Stomach smooth muscle (tissue), 2 donors: ENCODE results near the gene MTHFS.
"Not testable (repeated sequence)": the region's sequence is repeated elsewhere in the genome, so short reads cannot be mapped to it uniquely, and the experiment has no call there.

ENCODE experiments used
- H3K27ac ChIP-seq: one replicate; pipeline ENCODE4 v1.7.0; 2013; ENCODE audit warnings: mild to moderate bottlenecking, low read length, inconsistent platforms
- H3K27me3 ChIP-seq, 2 donors: one replicate each; pipeline ENCODE4 v1.7.0; 2013; ENCODE audit warnings: low read length in 2 of 2; ENCODE audit not compliant: insufficient read depth in 2 of 2, control insufficient read depth in 1 of 2
- H3K36me3 ChIP-seq, 2 donors: one replicate each; pipeline ENCODE4 v1.7.0; 2013; ENCODE audit warnings: low read length in 2 of 2; ENCODE audit not compliant: control insufficient read depth in 2 of 2, insufficient read depth in 2 of 2
- H3K4me1 ChIP-seq: one replicate; pipeline ENCODE4 v1.7.0; 2013; ENCODE audit warnings: low read length; ENCODE audit not compliant: control insufficient read depth, insufficient read depth
- H3K4me3 ChIP-seq, 2 donors: one replicate each; pipeline ENCODE4 v1.7.0; 2013; ENCODE audit warnings: low read length in 2 of 2
- H3K9ac ChIP-seq, 2 donors: one replicate each; pipeline ENCODE4 v1.7.0; 2013; ENCODE audit warnings: low read length in 2 of 2, mild to moderate bottlenecking in 1 of 2
- H3K9me3 ChIP-seq, 2 donors: one replicate each; pipeline ENCODE4 v1.7.0; 2013; ENCODE audit warnings: low read length in 2 of 2; ENCODE audit not compliant: control insufficient read depth in 2 of 2
- donor health status: healthy.
- donor health status: Pancreatic carcinoma.

MTHFS gene

GRCh38 chr15:79915776-79916501 is 19.1 kb upstream of the MTHFS start:
- H3K9ac ChIP-seq, H3K27ac ChIP-seq, H3K27me3 ChIP-seq, H3K4me1 ChIP-seq, H3K4me3 ChIP-seq, H3K36me3 ChIP-seq: not testable (repeated sequence)
- H3K9me3 ChIP-seq = peaks cover 15 to 30% of the 10 kb centered on the region in 2 donors

DNA sequence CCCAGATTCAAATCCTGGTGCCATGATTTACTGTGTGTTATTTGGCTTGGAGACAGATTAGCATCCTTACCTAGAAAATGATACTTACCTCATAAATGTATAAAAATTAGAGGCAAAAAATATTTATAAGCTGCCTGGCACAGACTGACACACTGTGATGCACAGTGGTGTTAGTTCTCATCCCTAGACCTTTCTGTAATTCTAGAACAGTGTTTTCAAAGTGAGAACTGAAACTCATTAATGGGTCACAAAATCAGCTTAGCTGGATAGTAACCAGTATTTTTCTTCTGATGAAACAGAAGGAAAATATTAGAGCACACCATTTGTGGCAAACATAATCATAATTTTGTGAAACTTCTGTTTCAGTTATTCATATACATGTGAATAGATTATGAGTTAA is 17.9 kb upstream of the MTHFS start:
- Histone ChIP-seq H3K9ac (no peak overlapping the region), H3K27ac (no peak overlapping the region), H3K4me3 (no peak overlapping the region), H3K4me1 (no peaks in the 10 kb centered on the region), H3K9me3 (peaks cover 14 to 25% of the 10 kb centered on the region in 2 donors), H3K27me3 (no peaks in the 10 kb centered on the region), H3K36me3 (no peaks in the 10 kb centered on the region)

DNA sequence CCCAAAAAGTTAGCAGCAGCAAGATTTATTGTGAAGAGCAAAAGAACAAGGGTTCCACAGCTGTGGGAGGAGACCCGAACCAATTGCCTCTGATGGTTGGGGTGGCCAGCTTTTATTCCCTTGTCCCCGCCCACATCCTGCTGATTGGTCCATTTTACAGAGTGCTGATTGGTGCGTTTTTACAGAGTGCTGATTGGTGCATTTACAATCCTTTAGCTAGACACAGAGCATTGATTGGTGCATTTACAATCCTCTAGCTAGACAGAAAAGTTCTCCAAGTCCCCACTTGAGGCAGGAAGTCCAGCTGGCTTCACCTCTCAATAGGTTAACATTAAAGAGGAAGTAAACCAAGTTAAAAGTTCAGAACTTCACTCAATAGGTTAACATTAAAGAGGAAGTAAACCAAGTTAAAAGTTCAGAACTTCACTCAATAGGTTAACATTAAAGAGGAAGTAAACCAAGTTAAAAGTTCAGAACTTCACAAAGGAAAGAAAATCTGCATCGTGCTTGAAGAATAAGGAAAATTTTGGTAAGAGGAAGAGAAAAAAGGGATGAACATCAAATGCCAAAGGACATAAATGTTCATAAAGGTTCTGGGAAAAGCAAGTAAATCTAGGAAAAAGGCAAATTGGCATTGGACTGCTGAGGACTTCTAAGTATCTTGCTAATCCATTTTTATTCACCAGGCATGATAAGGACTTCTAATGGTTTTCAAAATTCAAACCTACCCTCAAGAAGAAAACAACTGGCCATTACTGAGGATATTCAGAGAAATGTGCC is 12.9 kb upstream of the MTHFS start:
- not testable (repeated sequence) for H3K9ac ChIP-seq, H3K4me3 ChIP-seq, H3K27me3 ChIP-seq, H3K36me3 ChIP-seq, H3K4me1 ChIP-seq, H3K27ac ChIP-seq, H3K9me3 ChIP-seq

- Histone ChIP-seq H3K27ac (no peak overlapping the region), H3K27me3 (no peaks in the 10 kb centered on the region), H3K9me3 (no peaks in the 10 kb centered on the region), H3K4me3 (no peak overlapping the region), H3K36me3 (no peaks in the 10 kb centered on the region), H3K9ac (no peak overlapping the region), H3K4me1 (no peaks in the 10 kb centered on the region)
Observed at GRCh38 chr15:79904271-79904670, 7.5 kb upstream of the MTHFS start.

DNA sequence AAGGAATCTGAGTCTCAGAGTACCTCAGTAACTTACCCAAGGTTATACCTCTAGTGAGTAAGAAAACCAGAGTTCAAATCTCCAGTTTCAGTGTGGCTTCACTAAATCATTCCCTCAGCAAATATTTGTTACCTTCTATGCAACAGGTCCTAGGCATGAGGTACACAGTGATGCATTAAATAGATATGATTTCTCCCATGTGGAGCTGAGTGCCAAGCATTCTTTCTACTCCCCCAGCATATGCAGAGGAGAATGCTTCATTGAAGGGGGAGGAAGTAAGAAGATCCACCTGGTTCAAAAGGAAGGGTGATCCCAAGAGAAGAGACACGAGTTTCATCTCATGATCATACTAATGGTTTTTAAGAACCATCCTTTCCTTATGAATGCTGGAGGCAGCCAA is 6.8 kb upstream of the MTHFS start:
- no peaks in the 10 kb centered on the region for H3K4me1 ChIP-seq
- H3K27ac ChIP-seq = no peak overlapping the region
- H3K4me3 ChIP-seq = no peak overlapping the region
- H3K9me3 ChIP-seq = no peaks in the 10 kb centered on the region
- H3K9ac ChIP-seq = no peak overlapping the region
- H3K27me3 ChIP-seq = no peaks in the 10 kb centered on the region
- no peaks in the 10 kb centered on the region for H3K36me3 ChIP-seq

GRCh38 chr15:79903144-79903543 is 6.3 kb upstream of the MTHFS start:
- Histone ChIP-seq H3K9ac (no peak overlapping the region), H3K36me3 (no peaks in the 10 kb centered on the region), H3K27me3 (no peaks in the 10 kb centered on the region), H3K9me3 (no peaks in the 10 kb centered on the region), H3K27ac (no peak overlapping the region), H3K4me1 (no peaks in the 10 kb centered on the region), H3K4me3 (no peak overlapping the region)

DNA sequence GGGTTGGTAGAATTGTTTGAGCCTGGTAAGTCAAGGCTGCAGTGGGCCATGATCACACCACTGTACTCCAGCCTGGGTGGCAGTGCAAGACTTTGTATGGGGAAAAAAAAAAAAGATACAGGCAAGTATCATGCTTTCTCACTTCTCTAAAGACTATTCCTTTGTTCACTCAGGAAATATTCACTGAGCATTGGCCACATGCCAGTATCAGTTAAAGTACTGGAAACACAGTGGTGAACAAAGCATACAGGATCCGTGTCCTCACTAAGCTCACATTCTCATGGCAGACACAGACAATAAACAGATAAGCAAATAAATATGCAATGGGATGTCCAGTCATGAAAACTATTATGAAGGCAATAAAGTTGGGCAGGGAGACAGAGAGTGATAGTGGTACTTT is 5.1 kb upstream of the MTHFS start:
- no peaks in the 10 kb centered on the region for H3K27me3 ChIP-seq
- H3K9me3 ChIP-seq = no peaks in the 10 kb centered on the region
- H3K9ac ChIP-seq = no peak overlapping the region
- no peaks in the 10 kb centered on the region for H3K4me1 ChIP-seq
- H3K4me3 ChIP-seq = no peak overlapping the region
- no peak overlapping the region for H3K27ac ChIP-seq
- no peaks in the 10 kb centered on the region for H3K36me3 ChIP-seq

DNA sequence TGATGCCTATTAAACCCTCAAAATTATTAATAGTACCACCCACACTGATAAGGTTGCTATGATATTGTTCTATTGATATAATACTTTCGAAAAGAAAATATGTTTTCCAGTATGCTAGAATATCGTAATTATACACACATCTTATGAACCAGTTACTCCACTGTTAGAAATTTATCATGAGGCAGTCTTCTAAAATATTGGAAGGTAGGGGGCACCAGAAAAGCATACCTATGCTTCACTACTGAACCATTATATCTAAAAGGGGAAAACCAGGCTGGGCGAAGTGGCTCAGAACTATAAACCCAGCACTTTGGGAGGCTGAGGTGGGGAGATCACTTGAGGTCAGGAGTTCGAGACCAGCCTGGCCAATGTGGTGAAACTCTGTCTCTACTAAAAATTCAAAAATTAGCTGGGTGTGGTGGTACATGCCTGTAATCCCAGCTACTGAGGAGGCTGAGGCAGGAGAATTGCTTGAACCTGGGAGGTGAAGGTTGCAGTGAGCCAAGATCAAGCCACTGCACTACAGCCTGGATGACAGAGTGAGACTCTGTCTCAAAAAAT is 4.1 kb upstream of the MTHFS start:
- not testable (repeated sequence) for H3K9me3 ChIP-seq, H3K27ac ChIP-seq, H3K4me3 ChIP-seq, H3K27me3 ChIP-seq, H3K9ac ChIP-seq, H3K36me3 ChIP-seq, H3K4me1 ChIP-seq

DNA sequence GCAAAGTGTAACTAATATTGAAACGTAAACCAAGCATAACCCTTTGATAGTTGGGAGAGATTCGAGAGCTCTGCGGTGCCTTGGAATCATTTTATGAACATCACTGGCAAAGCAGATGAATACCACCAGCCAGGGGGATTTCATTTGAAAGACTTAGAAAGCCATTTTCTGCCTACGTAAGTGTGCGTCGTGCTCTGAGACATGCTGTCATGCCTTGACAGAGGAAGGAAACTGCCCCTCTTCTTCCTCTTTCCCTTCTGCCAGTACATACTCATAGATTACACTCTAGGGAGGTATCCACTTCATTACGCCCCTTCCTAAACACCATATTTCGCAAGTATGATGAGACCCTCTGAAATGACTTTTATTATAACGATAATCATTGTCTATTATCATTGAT is 3.3 kb upstream of the MTHFS start:
- Histone ChIP-seq H3K27me3 (no peaks in the 10 kb centered on the region), H3K4me1 (peaks cover 4% of the 10 kb centered on the region), H3K9ac (no peak overlapping the region), H3K36me3 (no peaks in the 10 kb centered on the region), H3K27ac (no peak overlapping the region), H3K9me3 (no peaks in the 10 kb centered on the region), H3K4me3 (no peak overlapping the region)

- not testable (repeated sequence) for H3K27ac ChIP-seq, H3K9me3 ChIP-seq, H3K4me3 ChIP-seq, H3K4me1 ChIP-seq, H3K36me3 ChIP-seq, H3K9ac ChIP-seq, H3K27me3 ChIP-seq
Observed at GRCh38 chr15:79898786-79899185, 2.0 kb upstream of the MTHFS start.

DNA sequence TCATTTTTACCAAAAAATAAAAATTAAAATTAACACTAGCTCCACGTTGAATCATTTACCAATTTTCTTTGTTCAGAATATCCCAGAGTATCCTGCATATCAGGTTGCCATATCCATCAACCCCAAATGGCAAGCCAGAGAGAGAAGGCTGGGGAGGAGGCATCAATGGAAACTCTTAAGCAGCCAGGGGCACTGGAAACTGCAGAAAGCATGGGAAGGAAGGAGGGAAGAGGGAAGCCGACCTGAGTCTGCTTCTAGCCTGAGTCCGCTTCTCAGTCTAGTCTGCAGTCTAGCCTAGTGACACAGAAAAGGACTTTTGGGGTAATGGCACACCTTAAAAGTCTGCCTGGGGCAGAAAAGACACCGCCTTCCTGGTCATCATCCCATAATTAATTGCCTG is 1.6 kb upstream of the MTHFS start:
- Histone ChIP-seq H3K4me3 (no peak overlapping the region), H3K36me3 (no peaks in the 10 kb centered on the region), H3K9ac (no peak overlapping the region), H3K27me3 (no peaks in the 10 kb centered on the region), H3K27ac (no peak overlapping the region), H3K9me3 (no peaks in the 10 kb centered on the region), H3K4me1 (peaks cover 4% of the 10 kb centered on the region)
